Left ventricle myocardium superior (tissue), 1 donor: ENCODE data around the gene GTF2I. TPM values are rescaled to one million over a fixed set of nuclear protein-coding genes. Genes with fewer than 3 reads are reported as not detected.
"Not testable (repeated sequence)": the region's sequence is repeated elsewhere in the genome, so short reads cannot be mapped to it uniquely, and the experiment has no call there.

Experiments
- ATAC-seq: fragments of 200-7000 bp; cut with Tn5 transposase; one replicate; pipeline ENCODE4 v1.9.1; 2020; ENCODE audit warnings: mild to moderate bottlenecking, moderate library complexity
- DNase-seq: peaks from one replicate; pipeline ENCODE4 v3.0.0-alpha.2; 2020
- intact Hi-C: fragments of 100-400 bp; cut with micrococcal nuclease; formaldehyde crosslinking; loops from one replicate; pipeline ENCODE4 v1.11.0; 2022
- long read RNA-seq: library from polyadenylated mRNA; unstranded; transcript quantifications from one replicate; pipeline ENCODE4 v2.0.0, GENCODE V29; 2021
- total RNA-seq: library from RNA; stranded (reverse); fragmentation: NEBNext Ultra II Directional; extraction: Animal tissue kit (Norgen Biotek cat#: 25700); gene quantifications from one replicate; pipeline ENCODE4 v1.2.1, GENCODE V29; 2021
- donor health status: DM: no; HTN: yes; CAD: no; lungs with severe emphysema.

Gene GTF2I
- 134 TPM for total RNA-seq
- long read RNA-seq, full-length matches to known transcripts, result 18 of 82 reads
- long read RNA-seq, partial matches to known transcripts, result 56 of 82 reads
- long read RNA-seq, other reads (novel, unspliced or antisense), result 8 of 82 reads

DNA sequence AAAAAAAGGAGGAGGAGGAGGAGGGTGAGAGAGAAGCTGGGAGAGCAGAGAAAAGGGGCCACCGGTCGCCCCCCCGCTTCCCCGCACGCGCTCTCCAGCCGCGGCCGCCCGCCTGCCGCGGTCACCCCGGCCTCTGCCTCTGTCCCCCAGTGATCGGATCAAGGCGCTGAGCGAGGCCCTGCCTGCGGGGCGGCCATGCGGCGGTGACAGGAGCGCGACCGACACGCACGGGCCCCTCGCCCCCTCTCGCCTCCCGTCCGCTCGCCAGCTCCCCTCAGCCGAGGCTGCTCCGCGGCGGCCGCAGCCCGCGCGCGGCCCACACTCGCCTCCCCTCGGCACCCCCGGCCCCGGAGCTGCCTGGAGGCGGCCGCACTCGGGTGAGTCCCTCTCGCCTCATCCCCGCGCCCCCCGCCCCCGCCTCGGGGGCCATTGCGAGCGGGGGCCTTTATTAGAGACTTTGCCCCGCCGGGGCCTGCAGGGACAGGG lies at the start of gene GTF2I:
Gene GTF2I (plus strand): TSS at position 27 of the 486 bp plus-strand sequence. CDS start 31,411 bp downstream, outside the sequence.
- peak; percentile 53 for ATAC-seq
- DNase-seq, result no peak
- intact Hi-C loops, result no loop called here

- DNase-seq (no peak), ATAC-seq (peak; percentile 60)
- intact Hi-C loops, result no loop called here
Measured at GRCh38 chr7:74612015-74612829, 45.3 kb upstream of the GTF2I start.

DNA sequence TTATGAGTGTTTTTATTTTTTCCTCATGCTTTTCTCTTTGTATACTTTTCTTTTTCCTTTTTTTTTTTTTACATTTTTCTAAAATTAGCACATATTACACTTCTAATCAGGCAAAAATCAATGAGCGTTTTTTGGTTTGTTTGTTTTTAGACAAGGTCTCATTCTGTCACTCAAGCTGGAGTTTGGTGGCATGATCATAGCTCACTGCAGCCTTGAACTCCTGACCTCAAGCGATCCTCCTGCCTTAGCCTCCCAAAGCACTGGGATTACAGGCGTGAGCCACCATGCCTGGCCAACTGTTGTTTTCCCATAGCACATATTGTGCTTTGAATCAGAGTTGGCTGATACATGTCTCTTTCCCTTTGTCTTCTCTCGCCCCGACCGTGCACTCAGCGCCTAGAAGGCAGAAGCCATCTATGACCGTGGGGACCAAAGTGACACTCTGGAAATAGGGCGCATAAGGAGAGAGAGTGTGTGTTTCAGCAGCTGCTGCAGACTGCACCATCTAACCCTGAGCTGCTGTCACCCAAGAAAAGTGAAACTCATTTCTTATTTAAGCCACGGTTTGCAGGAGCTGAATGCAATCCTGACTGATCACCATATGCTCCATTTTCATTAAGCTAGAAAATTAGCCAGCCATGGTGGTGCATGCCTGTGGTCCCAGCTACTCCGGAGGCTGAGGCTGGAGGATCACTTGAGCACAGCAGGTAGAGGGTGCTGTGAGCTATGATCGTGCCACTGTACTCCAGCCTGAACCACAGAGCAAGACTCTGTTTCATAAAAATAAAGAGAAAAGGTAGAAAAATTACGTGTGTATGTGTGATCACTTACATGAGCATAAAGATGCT lies 41.4 kb upstream of the GTF2I start:
- no peak for DNase-seq
- intact Hi-C loops, result no loop called here
- ATAC-seq, result no peak

- ATAC-seq (peak; percentile 54), DNase-seq (peak; percentile 40)
- intact Hi-C loops, result no loop called here
Measured at GRCh38 chr7:74617180-74617744, 40.3 kb upstream of the GTF2I start.

- DNase-seq (no peak), ATAC-seq (no peak)
- intact Hi-C loops, result no loop called here
Measured at GRCh38 chr7:74619235-74619860, 38.2 kb upstream of the GTF2I start.

- ATAC-seq (no peak), DNase-seq (no peak)
- intact Hi-C loops, result no loop called here
Measured at GRCh38 chr7:74622228-74622749, 35.2 kb upstream of the GTF2I start.

DNA sequence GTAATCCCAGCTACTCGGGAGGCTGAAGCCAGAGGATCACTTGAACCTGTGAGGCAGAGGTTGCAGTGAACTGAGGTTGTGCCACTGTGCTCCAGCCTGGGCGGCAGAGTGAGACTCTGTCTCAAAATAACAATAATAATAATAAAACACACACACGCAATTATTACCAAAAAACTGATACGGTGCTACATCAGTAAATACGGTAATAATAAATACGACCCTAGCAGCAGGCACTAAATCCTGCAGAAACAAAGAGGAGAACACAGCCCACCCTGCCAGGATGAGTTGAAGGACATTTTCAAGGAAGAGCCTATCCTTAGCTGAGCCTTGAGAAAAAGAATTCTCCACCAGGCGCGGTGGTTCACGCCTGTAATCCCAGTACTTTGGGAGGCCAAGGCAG lies 34.4 kb upstream of the GTF2I start:
- intact Hi-C loops, result no loop called here
- ATAC-seq (no peak), DNase-seq (no peak)

GRCh38 chr7:74625446-74625845 lies 32.1 kb upstream of the GTF2I start:
- no peak for DNase-seq
- intact Hi-C loops, result no loop called here

DNA sequence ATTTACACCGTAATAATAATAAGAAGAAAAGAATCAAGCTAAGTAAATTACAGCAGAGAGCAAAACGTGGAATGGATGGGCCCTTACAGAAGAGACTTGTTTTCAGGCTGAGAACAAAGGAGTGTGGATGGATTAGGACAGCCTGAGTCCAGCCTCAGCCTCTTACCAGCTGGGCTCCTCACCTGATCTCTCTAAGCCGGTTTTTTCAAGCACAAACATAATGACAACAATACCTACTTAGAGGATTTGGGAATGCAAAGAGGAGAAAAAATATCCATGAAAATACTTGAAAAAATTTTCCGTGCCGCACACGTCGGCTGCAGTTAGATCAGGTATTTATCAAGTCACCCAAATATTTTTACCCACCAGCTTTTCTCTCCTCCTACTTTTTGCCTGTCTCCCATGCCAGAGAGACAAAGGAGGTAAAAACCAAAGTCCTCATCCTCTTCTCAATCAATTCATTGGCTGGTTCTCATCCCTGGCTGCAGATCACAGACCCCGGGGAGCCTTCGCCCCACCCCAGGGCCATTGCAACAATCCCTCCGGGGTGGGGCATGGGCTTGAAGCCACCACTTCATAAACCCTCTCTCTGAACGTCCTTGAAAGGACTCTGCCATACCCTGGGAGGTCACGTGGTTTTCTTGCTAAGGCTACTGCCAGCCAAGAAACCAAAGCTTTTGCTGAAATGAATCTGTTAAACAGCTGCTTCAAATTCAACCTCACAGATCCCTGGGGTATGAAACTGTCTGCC lies 29.7 kb upstream of the GTF2I start:
- peak; percentile 85 for ATAC-seq
- DNase-seq, result peak; percentile 42
- intact Hi-C loops, result no loop called here

More at GRCh38 chr7:74625446-74625845, 32.1 kb upstream of the GTF2I start:
- ATAC-seq, result peak; percentile 46

- ATAC-seq (no peak), DNase-seq (no peak)
- intact Hi-C loops, result no loop called here
Measured at GRCh38 chr7:74632505-74632904, 25.0 kb upstream of the GTF2I start.

DNA sequence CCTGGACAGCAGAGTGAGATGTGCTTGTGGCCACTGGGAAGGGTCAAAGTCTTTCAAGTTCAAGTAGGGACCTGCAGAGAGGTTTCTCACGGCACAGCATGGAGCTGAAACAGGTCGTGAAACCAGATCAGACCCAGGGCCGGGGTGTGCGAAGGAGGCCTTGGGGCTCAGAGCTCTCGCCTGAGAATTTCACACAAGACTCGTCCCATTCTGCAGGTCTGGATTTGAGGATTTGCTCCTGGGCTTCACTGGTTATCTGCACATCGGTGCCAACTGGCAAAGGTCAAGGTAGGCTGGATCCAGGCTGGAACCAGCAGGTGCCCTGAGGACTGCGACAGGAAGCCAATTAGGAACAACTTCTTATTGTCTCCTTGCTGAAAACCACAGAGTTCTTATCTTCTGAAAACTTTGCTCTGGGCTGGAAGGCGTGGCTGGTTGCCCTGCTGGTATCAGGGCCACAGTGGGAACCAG lies 24.0 kb upstream of the GTF2I start:
- ATAC-seq, result no peak
- intact Hi-C loops, result no loop called here
- no peak for DNase-seq

GRCh38 chr7:74637745-74638144 lies 19.8 kb upstream of the GTF2I start:
- intact Hi-C loops, result no loop called here

GRCh38 chr7:74650055-74650454 lies 7.5 kb upstream of the GTF2I start:
- intact Hi-C loops, result not testable (repeated sequence)
- ATAC-seq (peak; percentile 88), DNase-seq (peak; percentile 55)

More at GRCh38 chr7:74637745-74638144, 19.8 kb upstream of the GTF2I start:
- DNase-seq (no peak), ATAC-seq (no peak)

GRCh38 chr7:74650493-74651132 lies 6.9 kb upstream of the GTF2I start:
- DNase-seq, intact Hi-C loops: not testable (repeated sequence)
- ATAC-seq, result peak; percentile 58

GRCh38 chr7:74651133-74651504 lies 6.4 kb upstream of the GTF2I start:
- intact Hi-C loops, ATAC-seq, DNase-seq: not testable (repeated sequence)

- intact Hi-C loops, result no loop called here
- ATAC-seq (no peak), DNase-seq (no peak)
Measured at GRCh38 chr7:74653686-74654181, 3.8 kb upstream of the GTF2I start.

GRCh38 chr7:74654811-74655210 lies 2.7 kb upstream of the GTF2I start:
- DNase-seq (no peak), ATAC-seq (no peak)
- intact Hi-C loops, result no loop called here
